ENCODE measurements around the gene NDUFS8. TPM values are rescaled to one million over a fixed set of nuclear protein-coding genes. Genes with fewer than 3 reads are reported as not detected.
A peak's percentile ranks its signal among the peaks of the same experiment; 100 is the strongest.
"Not testable (repeated sequence)": the region's sequence is repeated elsewhere in the genome, so short reads cannot be mapped to it uniquely, and the experiment has no call there.

NDUFS8 gene
- total RNA-seq: 100 to 1,000 TPM; 184 to 196 TPM
- polyA plus RNA-seq (ENCODE audit: insufficient read depth, low read depth, low replicate concordance): 149 TPM
- long read RNA-seq, donor 1, transcript NDUFS8-201 (7 exons, 791 nt): major isoform, 49 of 117 reads
- long read RNA-seq, donor 1, partial matches to known transcripts: 20 of 117 reads
- long read RNA-seq, donor 1, other reads (novel, unspliced or antisense): 42 of 117 reads
- long read RNA-seq, donor 2, transcript NDUFS8-201 (7 exons, 791 nt): major isoform, 34 of 88 reads
- long read RNA-seq, donor 2, partial matches to known transcripts: 20 of 88 reads
- long read RNA-seq, donor 2, other reads (novel, unspliced or antisense): 29 of 88 reads

DNA sequence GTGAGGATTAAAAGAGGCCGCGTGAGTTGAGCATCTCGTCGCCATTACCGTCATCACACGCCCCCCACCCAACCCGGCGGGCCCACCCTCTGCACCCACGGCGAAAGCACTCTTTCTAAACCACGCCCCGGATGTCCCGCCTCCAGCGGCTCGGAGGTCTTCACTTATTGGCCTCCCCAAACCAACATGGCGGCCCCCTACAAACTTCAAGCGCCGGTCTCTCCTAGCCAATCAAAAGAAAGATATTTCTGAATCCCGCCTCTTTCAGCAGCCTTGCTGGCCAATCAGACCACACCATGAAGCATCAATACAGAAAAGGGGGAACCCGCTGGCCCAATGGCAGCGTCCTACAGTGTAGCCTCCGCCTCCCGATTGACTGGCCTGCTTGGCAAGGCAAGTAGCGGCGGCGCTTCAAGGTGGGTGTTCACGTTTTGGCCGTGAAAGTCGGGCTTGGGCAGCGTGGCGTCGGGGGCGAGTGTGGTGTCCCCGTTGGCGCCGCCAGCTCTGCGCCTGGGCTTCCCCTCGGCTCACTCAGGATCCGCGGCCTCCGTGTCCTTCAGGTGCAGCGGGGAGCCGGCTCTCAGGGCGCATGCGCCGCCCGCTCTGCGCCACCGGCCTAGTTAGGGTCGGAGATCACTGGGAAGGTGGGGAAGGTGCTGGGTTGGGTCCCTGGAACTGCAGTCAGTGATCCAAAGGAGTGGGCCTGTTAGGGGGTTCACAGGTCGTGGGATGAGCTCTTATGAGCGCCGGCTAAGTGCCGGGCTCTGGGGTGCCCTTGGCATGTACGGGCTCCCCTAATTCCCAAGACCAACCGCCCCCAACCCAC lies at the start of gene NDUFS8:
Gene NDUFS8, plus strand, starts transcription at position 364 of the 826 bp plus-strand sequence. CDS start 1,471 bp downstream, outside the sequence.
- Histone ChIP-seq H3K4me1 (peaks cover 14% of the 10 kb centered on the region), H3K27ac (peak within 1 kb of the TSS; percentile 72 to 79), H3K4me3 (peak within 1 kb of the TSS; percentile 72 to 80), H3K27me3 (no peaks in the 10 kb centered on the region), H3K9me3 (no peaks in the 10 kb centered on the region), H3K36me3 (ENCODE audit: low read depth, missing control alignments) (no peaks in the 10 kb centered on the region)
- TF ChIP-seq POLR2A (IDR thresholded peaks at IDR 0.05) (no peak), CTCF (IDR thresholded peaks at IDR 0.05) (no peak)
- WGBS, 2 donors: 0 to 1% methylated on average over 22 to 55 of the region's 56 CpGs
- peak; percentile 99 for DNase-seq
- intact Hi-C loops (cut with DNase I; ENCODE audit: low total_unique reads): no loop called here

DNA sequence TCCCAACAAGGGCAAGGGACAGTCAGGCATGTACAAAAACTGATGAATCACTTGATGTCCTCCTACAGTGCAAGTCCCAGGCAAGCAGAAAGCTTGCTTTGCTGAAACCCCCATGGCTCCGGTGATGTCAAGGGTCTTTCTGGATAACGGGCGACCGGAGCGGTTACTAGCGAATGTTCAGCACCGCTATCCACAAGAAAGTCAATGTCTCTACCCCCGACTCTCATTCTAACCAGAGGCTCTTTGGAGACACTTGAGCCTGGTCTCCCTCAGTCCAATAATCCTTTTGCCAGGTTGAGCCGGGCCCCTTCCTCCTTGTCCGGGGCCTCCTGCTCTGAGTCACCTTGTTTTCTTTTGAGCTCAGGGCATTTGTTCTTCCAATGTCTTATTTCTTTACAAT lies 49.3 kb upstream of the NDUFS8 start:
- H3K4me3 ChIP-seq; H3K36me3 ChIP-seq (ENCODE audit: low read depth, missing control alignments); H3K27me3 ChIP-seq; intact Hi-C loops (cut with DNase I; ENCODE audit: low total_unique reads); DNase-seq; H3K4me1 ChIP-seq; H3K27ac ChIP-seq; H3K9me3 ChIP-seq: not testable (repeated sequence)
- WGBS, 2 donors: 74 to 88% methylated on average over 7 to 10 of the region's 10 CpGs

GRCh38 chr11:67982255-67982857 lies 48.1 kb upstream of the NDUFS8 start:
- intact Hi-C loops (cut with DNase I; ENCODE audit: low total_unique reads); H3K9me3 ChIP-seq; H3K27ac ChIP-seq; DNase-seq; H3K4me1 ChIP-seq; H3K4me3 ChIP-seq; H3K36me3 ChIP-seq (ENCODE audit: low read depth, missing control alignments); H3K27me3 ChIP-seq: not testable (repeated sequence)
- 49 to 66% methylated on average over 17 of the region's 17 CpGs for WGBS, 2 donors

DNA sequence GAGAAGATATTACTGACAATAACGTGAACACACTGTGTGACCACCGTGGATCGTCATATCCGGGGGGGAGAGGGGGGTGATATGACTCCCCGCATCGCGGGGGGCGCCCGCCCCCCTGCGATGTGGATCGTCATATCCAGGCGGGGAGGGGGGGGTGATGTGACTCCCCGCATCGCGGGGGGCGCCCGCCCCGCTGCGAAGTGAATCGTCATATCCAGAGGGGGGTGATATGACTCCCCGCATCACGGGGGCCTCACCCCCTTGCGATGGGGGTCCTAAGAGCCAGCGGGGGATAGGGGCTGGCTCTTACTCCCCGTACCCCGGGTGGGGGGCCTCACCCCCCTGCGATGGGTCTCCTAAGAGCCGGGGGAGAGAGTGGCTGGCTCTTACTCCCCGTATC lies 46.5 kb upstream of the NDUFS8 start:
- DNase-seq: no peak
- intact Hi-C loops (cut with DNase I; ENCODE audit: low total_unique reads): no loop called here
- H3K27me3 ChIP-seq: no peaks in the 10 kb centered on the region
- no peak overlapping the region for H3K27ac ChIP-seq
- TF ChIP-seq POLR2A (IDR thresholded peaks at IDR 0.05): no peak
- TF ChIP-seq CTCF (IDR thresholded peaks at IDR 0.05): no peak
- no peaks in the 10 kb centered on the region for H3K36me3 ChIP-seq (ENCODE audit: low read depth, missing control alignments)
- no peaks in the 10 kb centered on the region for H3K4me1 ChIP-seq
- no peak overlapping the region for H3K4me3 ChIP-seq
- no peaks in the 10 kb centered on the region for H3K9me3 ChIP-seq
- WGBS, 2 donors: 37 to 75% methylated on average over 20 to 24 of the region's 29 CpGs

DNA sequence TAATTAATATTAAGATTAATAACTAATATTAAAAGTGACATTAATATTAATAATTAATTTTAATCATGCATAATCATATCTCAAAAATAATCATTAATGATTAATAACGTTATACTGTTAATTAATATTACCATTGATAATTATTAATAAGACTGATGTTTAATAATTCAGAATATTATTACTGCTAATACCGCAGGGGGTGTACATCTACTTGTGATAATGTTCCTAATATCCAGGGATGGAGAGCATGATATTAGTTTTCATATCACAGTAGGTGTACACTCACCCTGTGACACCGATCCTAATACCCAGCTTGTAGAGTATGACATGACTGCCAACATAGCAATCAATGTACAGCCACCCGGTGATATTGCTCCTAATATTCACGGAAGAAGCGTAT lies 45.2 kb upstream of the NDUFS8 start:
- H3K27me3 ChIP-seq; H3K9me3 ChIP-seq; DNase-seq; H3K36me3 ChIP-seq (ENCODE audit: low read depth, missing control alignments); H3K4me1 ChIP-seq; H3K27ac ChIP-seq; intact Hi-C loops (cut with DNase I; ENCODE audit: low total_unique reads); H3K4me3 ChIP-seq: not testable (repeated sequence)
- 77 to 83% methylated on average over 6 of the region's 6 CpGs for WGBS, 2 donors

DNA sequence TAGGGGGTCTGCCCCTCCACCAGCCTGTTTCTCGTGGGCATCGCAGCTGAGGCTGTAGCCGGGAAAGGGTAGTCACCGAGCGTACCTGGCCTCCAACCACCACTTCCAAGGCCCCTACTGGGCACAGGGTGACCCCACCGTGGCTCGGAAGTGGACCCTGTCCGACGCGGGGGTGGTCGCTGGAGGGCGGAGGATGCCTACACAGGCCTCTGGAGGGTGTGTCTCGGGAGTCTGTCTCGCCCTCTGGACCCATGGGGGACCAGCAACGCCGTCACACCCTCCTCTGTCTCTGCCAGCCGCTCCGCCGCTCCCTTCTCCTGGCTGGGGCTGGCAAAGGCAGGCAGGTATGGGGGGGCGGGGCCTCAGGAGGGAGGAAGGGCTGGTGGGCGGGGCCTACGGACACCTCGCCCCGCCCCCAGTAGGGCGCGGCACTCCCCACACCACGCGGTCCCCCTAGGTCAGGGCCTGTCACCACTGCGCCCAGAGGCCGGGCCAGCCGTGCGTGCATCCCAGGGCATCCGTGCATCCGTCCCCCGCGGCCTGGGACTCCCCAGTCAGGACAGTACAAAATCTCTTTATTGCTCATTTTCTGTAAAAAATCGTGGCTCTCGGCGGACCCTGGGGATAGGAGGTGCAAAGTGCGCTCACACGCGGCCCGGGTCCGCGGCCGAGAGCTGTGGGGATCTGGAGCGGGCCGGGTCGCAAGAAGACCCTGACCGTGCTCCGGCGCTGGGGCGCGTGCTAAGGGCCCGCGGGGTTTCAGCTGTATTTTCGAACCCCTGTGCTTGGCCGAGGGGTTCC lies 39.7 kb upstream of the NDUFS8 start:
- H3K36me3 ChIP-seq (ENCODE audit: low read depth, missing control alignments); H3K27ac ChIP-seq; H3K4me1 ChIP-seq; intact Hi-C loops (cut with DNase I; ENCODE audit: low total_unique reads); DNase-seq; H3K27me3 ChIP-seq; H3K9me3 ChIP-seq: not testable (repeated sequence)
- H3K4me3 ChIP-seq: peak overlapping the region in 1 of 2 donors; percentile 13
- 11 to 14% methylated on average over 12 to 53 of the region's 58 CpGs for WGBS, 2 donors

GRCh38 chr11:67991347-67992121 lies 38.9 kb upstream of the NDUFS8 start:
- DNase-seq; H3K9me3 ChIP-seq; H3K27me3 ChIP-seq; H3K4me1 ChIP-seq; intact Hi-C loops (cut with DNase I; ENCODE audit: low total_unique reads); H3K27ac ChIP-seq; H3K36me3 ChIP-seq (ENCODE audit: low read depth, missing control alignments): not testable (repeated sequence)
- WGBS, 2 donors: 14 to 25% methylated on average over 15 to 44 of the region's 70 CpGs
- H3K4me3 ChIP-seq: peak overlapping the region in 1 of 2 donors; percentile 13

All from testis (tissue), 5 donors.